HCT116 (cell line): Measurements from ENCODE around the gene UBE2H. TPM values are rescaled to one million over a fixed set of nuclear protein-coding genes. Genes with fewer than 3 reads are reported as not detected.

ENCODE experiments used
- ATAC-seq: fragments of 200-7000 bp; cut with Tn5 transposase; 2 replicates; pipeline ENCODE4 v1.9.1; 2020; ENCODE audit warnings: mild to moderate bottlenecking, moderate library complexity
- BruUV-seq: library from RNA; stranded (reverse); fragments of 400-500 nt; replicated peaks from 2 replicates; lab custom pipeline; 2021; lab: Mats Ljungman, UMichigan
- CTCF ChIA-PET: fragments of 300-600 bp; sonication (Branson Sonifier 250); formaldehyde crosslinking; loops from one replicate; lab custom pipeline; 2021; ENCODE audit warnings: antibody characterized with exemption; lab: Charles Lee
- POLR2A ChIA-PET: fragments of 300-600, 350-600 bp; sonication (Branson Sonifier 250); formaldehyde crosslinking; loops from one replicate; lab custom pipeline; 2021; ENCODE audit warnings: antibody characterized with exemption; lab: Charles Lee
- RAD21 ChIA-PET, 2 experiments: fragments of 300-600 bp; sonication (Branson Sonifier 250); formaldehyde crosslinking; loops; one replicate each; lab custom pipeline; 2023; ENCODE audit warnings: low total read pairs in 2 of 2; ENCODE audit not compliant: uncharacterized antibody in 2 of 2, unreplicated experiment in 2 of 2, low non-redundant PET in 1 of 2; lab: Charles Lee
- DNase-seq: peaks from one replicate; pipeline ENCODE4 v3.0.0-alpha.2; 2010; ENCODE audit warnings: low read depth, low spot score
- H2AFZ ChIP-seq: fragments of 200-600 bp; shearing (Covaris generic), sonication (generic); 2 replicates; pipeline ENCODE4 v1.6.1; 2017; ENCODE audit warnings: low read depth, mixed run types, mixed read lengths, antibody characterized with exemption, low read length; ENCODE audit not compliant: poor library complexity, severe bottlenecking
- H3K27ac ChIP-seq: 2 replicates; pipeline ENCODE4 v1.5.1; 2012; ENCODE audit warnings: low read depth, low read length
- H3K27me3 ChIP-seq: fragments of 200-600 bp; sonication (generic); 2 replicates; pipeline ENCODE4 v1.6.1; 2016; ENCODE audit warnings: mixed run types, low read length, mixed read lengths; ENCODE audit not compliant: insufficient read depth
- H3K36me3 ChIP-seq, 2 experiments: fragments of 200-500 bp in 1 of 2; fragments of 200-600 bp in 1 of 2; sonication (Bioruptor generic) in 1 of 2; sonication (generic) in 1 of 2; 2 replicates each; pipeline versions ENCODE4 v1.5.1 to v1.6.1; 2014 to 2016; ENCODE audit warnings: low read length in 2 of 2, inconsistent platforms in 1 of 2, mixed read lengths in 1 of 2, mixed run types in 1 of 2; ENCODE audit not compliant: insufficient read depth in 2 of 2, control insufficient read depth in 1 of 2
- H3K4me1 ChIP-seq, 2 experiments: fragments of 200-600 bp in 1 of 2; sonication (generic) in 1 of 2; 2 replicates each; pipeline versions ENCODE4 v1.5.1 to v1.6.1; 2012 to 2017; ENCODE audit warnings: low read length in 2 of 2, inconsistent platforms in 1 of 2, mild to moderate bottlenecking in 1 of 2, mixed read lengths in 1 of 2, mixed run types in 1 of 2, moderate library complexity in 1 of 2; ENCODE audit not compliant: insufficient read depth in 2 of 2, control insufficient read depth in 1 of 2
- H3K4me2 ChIP-seq: fragments of 200-600 bp; sonication (generic); 2 replicates; pipeline ENCODE4 v1.6.1; 2017; ENCODE audit warnings: mixed run types, low read length, mixed read lengths
- H3K4me3 ChIP-seq, 2 experiments: fragments of 200-600 bp in 1 of 2; sonication (generic) in 1 of 2; replicated peaks in 1 of 2; 2 replicates each; pipeline ENCODE4 v1.5.1; 2011 to 2016; ENCODE audit warnings: low read length in 2 of 2, control low read depth in 1 of 2, low read depth in 1 of 2, mild to moderate bottlenecking in 1 of 2, mixed read lengths in 1 of 2, mixed run types in 1 of 2
- H3K79me2 ChIP-seq: fragments of 200-600 bp; sonication (generic); 2 replicates; pipeline ENCODE4 v1.6.1; 2017; ENCODE audit warnings: mild to moderate bottlenecking, mixed run types, low read length, moderate library complexity, mixed read lengths; ENCODE audit not compliant: insufficient read depth
- H3K9ac ChIP-seq: fragments of 200-600 bp; sonication (generic); 2 replicates; pipeline ENCODE4 v1.6.1; 2016; ENCODE audit warnings: low read length, mixed read lengths
- H3K9me2 ChIP-seq: fragments of 200-600 bp; sonication (generic), shearing (Covaris generic); 2 replicates; pipeline ENCODE4 v1.6.1; 2017; ENCODE audit warnings: mixed run types, mild to moderate bottlenecking, moderate library complexity; ENCODE audit not compliant: insufficient read depth
- H3K9me3 ChIP-seq, 2 experiments: fragments of 200-500 bp in 1 of 2; fragments of 200-600 bp in 1 of 2; sonication (Bioruptor generic) in 1 of 2; sonication (generic) in 1 of 2; 2 replicates each; pipeline ENCODE4 v1.6.1; 2014 to 2017; ENCODE audit warnings: low read length in 2 of 2, mixed read lengths in 2 of 2, inconsistent platforms in 1 of 2, low read depth in 1 of 2, mild to moderate bottlenecking in 1 of 2, mixed run types in 1 of 2, moderate library complexity in 1 of 2; ENCODE audit not compliant: control insufficient read depth in 1 of 2, insufficient read depth in 1 of 2
- H4K20me1 ChIP-seq: fragments of 200-600 bp; sonication (generic), shearing (Covaris generic); 2 replicates; pipeline ENCODE4 v1.6.1; 2017; ENCODE audit warnings: mixed run types, mild to moderate bottlenecking, moderate library complexity; ENCODE audit not compliant: insufficient read depth
- CBX3 ChIP-seq: IDR thresholded peaks from 2 replicates; pipeline ENCODE4 v1.6.1; 2012; ENCODE audit warnings: low read depth
- CEBPB ChIP-seq: IDR thresholded peaks from 2 replicates; pipeline ENCODE4 v1.6.1; 2012; ENCODE audit warnings: low read depth
- POLR2AphosphoS5 ChIP-seq: IDR thresholded peaks from 2 replicates; pipeline ENCODE4 v1.6.1; 2011; ENCODE audit warnings: mild to moderate bottlenecking, low read depth, low read length, moderate library complexity
- SIN3A ChIP-seq: IDR thresholded peaks from 2 replicates; pipeline ENCODE4 v1.6.1; 2012; ENCODE audit warnings: low read depth
- SP1 ChIP-seq: IDR thresholded peaks from 2 replicates; pipeline ENCODE4 v1.6.1; 2012; ENCODE audit warnings: low read depth
- ZNF274 ChIP-seq: fragments of 200-500 bp; sonication (Bioruptor generic); IDR thresholded peaks from 2 replicates; pipeline ENCODE4 v1.6.1; 2014; ENCODE audit warnings: mild to moderate bottlenecking, low read depth, low read length, inconsistent platforms
- intact Hi-C: fragments of 100-400 bp; cut with micrococcal nuclease; formaldehyde crosslinking; loops from 2 replicates; pipeline ENCODE4 v1.10.0; 2022
- total RNA-seq: library from RNA; stranded (reverse); gene quantifications from one replicate; pipeline ENCODE4 v1.2.1, GENCODE V29; 2021; ENCODE audit not compliant: unreplicated experiment
- TF ChIP-seq, protein P1 (sequence below), 3 experiments: fragments of 200-600 bp in 1 of 3; sonication (generic) in 1 of 3; IDR thresholded peaks in 2 of 3; conservative IDR thresholded peaks in 1 of 3; 2 replicates each; pipeline ENCODE4 v1.5.1; 2012 to 2017; ENCODE audit warnings: low read depth in 2 of 3, low read length in 2 of 3, antibody characterized with exemption in 1 of 3, borderline replicate concordance in 1 of 3, control low read depth in 1 of 3, mild to moderate bottlenecking in 1 of 3, mixed read lengths in 1 of 3, mixed run types in 1 of 3, moderate library complexity in 1 of 3; ENCODE audit not compliant: insufficient read depth in 1 of 3

UBE2H gene
- total RNA-seq, 1 experiment from 2014 or later, result 117 TPM

DNA sequence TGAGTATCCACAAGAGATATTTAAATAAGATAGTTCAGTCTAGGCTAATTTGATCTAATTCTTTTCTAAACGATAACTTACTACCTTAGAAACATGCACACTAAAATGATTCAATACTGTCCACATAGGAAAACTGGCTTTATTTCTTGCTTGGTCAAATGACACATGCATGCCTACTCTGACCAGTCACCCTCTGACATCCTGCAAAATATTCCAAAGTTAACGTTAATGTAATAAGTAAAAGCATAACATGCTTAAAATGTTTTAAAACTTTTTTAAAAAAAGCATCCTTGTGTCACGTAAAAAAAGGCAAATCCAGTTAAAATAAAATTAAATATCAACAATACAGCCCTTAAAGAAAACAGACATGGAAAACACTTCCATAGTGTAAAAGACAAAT lies 70.2 kb downstream of the UBE2H start (continued):
- TF ChIP-seq, protein P1, sequence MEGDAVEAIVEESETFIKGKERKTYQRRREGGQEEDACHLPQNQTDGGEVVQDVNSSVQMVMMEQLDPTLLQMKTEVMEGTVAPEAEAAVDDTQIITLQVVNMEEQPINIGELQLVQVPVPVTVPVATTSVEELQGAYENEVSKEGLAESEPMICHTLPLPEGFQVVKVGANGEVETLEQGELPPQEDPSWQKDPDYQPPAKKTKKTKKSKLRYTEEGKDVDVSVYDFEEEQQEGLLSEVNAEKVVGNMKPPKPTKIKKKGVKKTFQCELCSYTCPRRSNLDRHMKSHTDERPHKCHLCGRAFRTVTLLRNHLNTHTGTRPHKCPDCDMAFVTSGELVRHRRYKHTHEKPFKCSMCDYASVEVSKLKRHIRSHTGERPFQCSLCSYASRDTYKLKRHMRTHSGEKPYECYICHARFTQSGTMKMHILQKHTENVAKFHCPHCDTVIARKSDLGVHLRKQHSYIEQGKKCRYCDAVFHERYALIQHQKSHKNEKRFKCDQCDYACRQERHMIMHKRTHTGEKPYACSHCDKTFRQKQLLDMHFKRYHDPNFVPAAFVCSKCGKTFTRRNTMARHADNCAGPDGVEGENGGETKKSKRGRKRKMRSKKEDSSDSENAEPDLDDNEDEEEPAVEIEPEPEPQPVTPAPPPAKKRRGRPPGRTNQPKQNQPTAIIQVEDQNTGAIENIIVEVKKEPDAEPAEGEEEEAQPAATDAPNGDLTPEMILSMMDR (IDR thresholded peaks at IDR 0.05 in 2 of 3, conservative IDR thresholded peaks at IDR 0.05 in 1 of 3; ENCODE audit: borderline replicate concordance in 1 of 3, insufficient read depth in 1 of 3, low read depth in 2 of 3, low read length in 2 of 3), result no peak
- TF ChIP-seq SIN3A, result no peak
- TF ChIP-seq SP1, result no peak
- TF ChIP-seq CBX3, result no peak
- TF ChIP-seq ZNF274, result no peak

DNA sequence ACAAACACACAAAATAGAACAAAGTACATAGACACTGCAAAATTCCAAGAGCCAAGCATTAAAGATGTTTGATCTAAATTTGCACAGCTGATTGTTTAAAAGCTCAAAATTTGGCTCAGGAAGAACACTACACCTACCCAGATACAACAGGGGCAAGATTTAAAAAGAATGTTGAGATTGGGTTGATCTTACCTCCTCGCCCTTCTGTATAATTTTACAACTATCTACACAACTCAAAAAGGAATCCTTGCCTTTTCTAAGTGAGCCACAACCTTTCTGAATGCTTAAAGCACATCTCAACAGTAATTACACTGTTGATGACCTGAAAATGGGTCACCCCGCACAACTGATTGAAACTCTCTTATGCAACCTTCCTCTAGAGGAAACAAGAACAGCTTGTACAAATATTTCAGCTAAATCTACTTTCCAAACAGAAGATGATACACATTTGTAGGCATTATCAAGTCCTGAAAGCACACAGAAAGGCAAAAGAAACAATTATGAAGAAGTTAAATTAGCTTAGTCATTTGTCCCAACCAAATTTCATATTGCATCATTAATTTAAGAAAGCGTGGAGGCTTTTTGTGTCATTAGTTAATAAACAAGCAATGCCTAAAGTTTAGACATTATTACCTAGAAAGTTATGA lies 75.5 kb downstream of the UBE2H start:
- Histone ChIP-seq H3K4me3 (no peak overlapping the region), H3K9me2 (no peaks in the 10 kb centered on the region), H3K9ac (no peak overlapping the region), H4K20me1 (no peaks in the 10 kb centered on the region), H3K36me3 (peaks cover 5% of the 10 kb centered on the region in 2 experiments; a peak in 2 of 4 replicates), H3K27me3 (no peaks in the 10 kb centered on the region), H3K27ac (peak overlapping the region; percentile 41), H3K9me3 (no peaks in the 10 kb centered on the region), H2AFZ (no peak overlapping the region), H3K79me2 (peaks cover 50% of the 10 kb centered on the region), H3K4me1 (peaks cover 44 to 46% of the 10 kb centered on the region in 2 experiments), H3K4me2 (peak overlapping the region; percentile 8; the same call in 1 of the 2 replicates)
- ChIA-PET POLR2A (no interaction called here), CTCF (no interaction called here), RAD21 (no interaction called here)
- BruUV-seq, result TSS peak; percentile 25
- 0 out of 2 replicates have a peak, but pooled peaks have one; percentile 10 for TF ChIP-seq CEBPB
- no peak for TF ChIP-seq POLR2AphosphoS5
- intact Hi-C loops, result no loop called here
- DNase-seq, result no peak
- ATAC-seq, result no peak
